PFSK-1 (cell line): ENCODE results near the gene RNASE1. TPM values are rescaled to one million over a fixed set of nuclear protein-coding genes. Genes with fewer than 3 reads are reported as not detected.

Experiments used
- FOXP2 ChIP-seq: optimal IDR thresholded peaks from 2 replicates; pipeline ENCODE3; 2011; ENCODE audit warnings: borderline replicate concordance, control low read depth, inconsistent platforms; ENCODE audit not compliant: insufficient read depth; ENCODE audit errors: extremely low read length, extremely low read depth
- POLR2AphosphoS5 ChIP-seq: IDR thresholded peaks from 2 replicates; pipeline ENCODE4 v1.6.1; 2012; ENCODE audit warnings: low read depth, mild to moderate bottlenecking, control low read depth, low read length, moderate library complexity
- SIN3A ChIP-seq: IDR thresholded peaks from 2 replicates; pipeline ENCODE4 v1.6.1; 2012; ENCODE audit warnings: mild to moderate bottlenecking, low read length, moderate library complexity, borderline replicate concordance; ENCODE audit not compliant: insufficient read depth
- TAF1 ChIP-seq: IDR thresholded peaks from 2 replicates; pipeline ENCODE4 v1.6.1; 2012; ENCODE audit warnings: low read length, control low read depth, borderline replicate concordance; ENCODE audit not compliant: insufficient read depth
- polyA plus RNA-seq: library from polyadenylated mRNA; unstranded; fragments of >200 nt; gene quantifications from one replicate; pipeline ENCODE4 v1.2.1, GENCODE V29; 2012; ENCODE audit warnings: low read depth, missing spikeins; ENCODE audit not compliant: insufficient read length
- TF ChIP-seq, protein P1 (sequence below), 2 experiments: IDR thresholded peaks; 2 replicates each; pipeline versions ENCODE4 v1.6.1 to v1.8.0; 2011 to 2012; ENCODE audit warnings: low read depth in 2 of 2, low read length in 2 of 2, control low read depth in 1 of 2, inconsistent platforms in 1 of 2, mild to moderate bottlenecking in 1 of 2, moderate library complexity in 1 of 2; ENCODE audit not compliant: insufficient read depth in 1 of 2

RNASE1 gene
- not detected for polyA plus RNA-seq

- TF ChIP-seq TAF1, result no peak
- no peak for TF ChIP-seq POLR2AphosphoS5
- TF ChIP-seq, protein P1, sequence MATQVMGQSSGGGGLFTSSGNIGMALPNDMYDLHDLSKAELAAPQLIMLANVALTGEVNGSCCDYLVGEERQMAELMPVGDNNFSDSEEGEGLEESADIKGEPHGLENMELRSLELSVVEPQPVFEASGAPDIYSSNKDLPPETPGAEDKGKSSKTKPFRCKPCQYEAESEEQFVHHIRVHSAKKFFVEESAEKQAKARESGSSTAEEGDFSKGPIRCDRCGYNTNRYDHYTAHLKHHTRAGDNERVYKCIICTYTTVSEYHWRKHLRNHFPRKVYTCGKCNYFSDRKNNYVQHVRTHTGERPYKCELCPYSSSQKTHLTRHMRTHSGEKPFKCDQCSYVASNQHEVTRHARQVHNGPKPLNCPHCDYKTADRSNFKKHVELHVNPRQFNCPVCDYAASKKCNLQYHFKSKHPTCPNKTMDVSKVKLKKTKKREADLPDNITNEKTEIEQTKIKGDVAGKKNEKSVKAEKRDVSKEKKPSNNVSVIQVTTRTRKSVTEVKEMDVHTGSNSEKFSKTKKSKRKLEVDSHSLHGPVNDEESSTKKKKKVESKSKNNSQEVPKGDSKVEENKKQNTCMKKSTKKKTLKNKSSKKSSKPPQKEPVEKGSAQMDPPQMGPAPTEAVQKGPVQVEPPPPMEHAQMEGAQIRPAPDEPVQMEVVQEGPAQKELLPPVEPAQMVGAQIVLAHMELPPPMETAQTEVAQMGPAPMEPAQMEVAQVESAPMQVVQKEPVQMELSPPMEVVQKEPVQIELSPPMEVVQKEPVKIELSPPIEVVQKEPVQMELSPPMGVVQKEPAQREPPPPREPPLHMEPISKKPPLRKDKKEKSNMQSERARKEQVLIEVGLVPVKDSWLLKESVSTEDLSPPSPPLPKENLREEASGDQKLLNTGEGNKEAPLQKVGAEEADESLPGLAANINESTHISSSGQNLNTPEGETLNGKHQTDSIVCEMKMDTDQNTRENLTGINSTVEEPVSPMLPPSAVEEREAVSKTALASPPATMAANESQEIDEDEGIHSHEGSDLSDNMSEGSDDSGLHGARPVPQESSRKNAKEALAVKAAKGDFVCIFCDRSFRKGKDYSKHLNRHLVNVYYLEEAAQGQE (IDR thresholded peaks at IDR 0.05; ENCODE audit: insufficient read depth in 1 of 2, low read depth in 2 of 2, low read length in 2 of 2), result no peak
- TF ChIP-seq FOXP2, result no peak
- TF ChIP-seq SIN3A, result no peak
These were observed at the start of gene RNASE1 for GRCh38 chr14:20802341-20803084. TSS of gene RNASE1 (minus strand) at chr14:20802844. CDS start at chr14:20802068, 776 bp downstream.

GRCh38 chr14:20848955-20849570 lies 46.4 kb upstream of the RNASE1 start:
- TF ChIP-seq FOXP2 (no peak), SIN3A (no peak), POLR2AphosphoS5 (no peak), TAF1 (no peak)
- TF ChIP-seq, protein P1 (IDR thresholded peaks at IDR 0.05; ENCODE audit: insufficient read depth in 1 of 2, low read depth in 2 of 2, low read length in 2 of 2), result no peak

DNA sequence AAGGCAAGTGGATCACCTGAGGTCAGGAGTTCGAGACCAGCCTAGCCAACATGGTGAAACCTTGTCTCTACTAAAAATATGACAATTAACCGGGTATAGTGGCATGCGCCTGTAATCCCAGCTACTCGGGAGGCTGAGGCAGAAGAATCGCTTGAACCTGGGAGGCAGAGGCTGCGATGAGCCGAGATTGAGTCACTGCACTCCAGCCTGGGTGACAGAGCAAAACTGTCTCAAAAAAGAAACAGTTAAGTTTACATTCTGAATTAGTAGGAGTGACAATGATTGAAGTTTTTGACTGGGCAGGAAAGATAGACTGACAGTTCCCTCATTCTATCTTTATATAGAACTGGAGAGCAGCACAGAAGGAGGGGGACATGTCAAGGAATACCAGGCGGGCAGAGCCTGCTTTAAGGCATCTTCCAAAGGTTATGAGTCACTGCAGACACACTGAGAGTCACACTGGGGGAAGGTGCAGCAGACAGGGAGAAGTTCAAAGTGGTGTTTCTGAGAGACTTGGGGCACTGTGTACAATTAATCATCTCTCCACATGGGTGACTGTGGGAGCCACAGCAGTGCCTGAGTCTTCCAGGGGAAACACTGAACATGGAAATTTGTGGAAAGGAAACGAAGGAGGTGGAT lies 45.8 kb upstream of the RNASE1 start:
- TF ChIP-seq FOXP2 (no peak), SIN3A (no peak), POLR2AphosphoS5 (no peak), TAF1 (no peak)
- TF ChIP-seq, protein P1 (IDR thresholded peaks at IDR 0.05; ENCODE audit: insufficient read depth in 1 of 2, low read depth in 2 of 2, low read length in 2 of 2), result no peak

- TF ChIP-seq SIN3A (no peak), TAF1 (no peak), FOXP2 (no peak), POLR2AphosphoS5 (no peak)
- TF ChIP-seq, protein P1 (IDR thresholded peaks at IDR 0.05; ENCODE audit: insufficient read depth in 1 of 2, low read depth in 2 of 2, low read length in 2 of 2), result no peak
These were observed 43.9 kb upstream of the RNASE1 start for GRCh38 chr14:20846560-20846959.
